ENCODE data around the gene DGAT2L6.

DNA sequence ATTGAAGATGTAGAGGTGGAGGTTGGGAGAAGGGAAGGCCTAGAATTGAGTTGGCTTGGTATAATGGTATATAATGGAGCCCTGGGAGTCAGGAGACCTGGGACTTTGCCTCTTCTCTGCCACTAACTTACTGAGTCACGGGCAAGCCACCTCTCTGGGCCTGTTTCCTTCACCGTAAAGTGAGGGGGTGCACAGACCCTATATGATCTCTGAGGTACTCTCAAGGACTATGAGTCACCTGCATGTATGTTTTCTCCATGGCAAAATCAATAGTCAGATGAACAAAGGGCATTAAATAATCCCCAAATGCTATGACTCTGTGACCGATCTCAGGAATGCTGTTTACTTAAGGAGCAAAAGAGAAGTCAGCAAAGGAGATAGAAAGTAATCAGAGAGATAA, 77.6 kb downstream of the DGAT2L6 start:
- TF ChIP-seq, protein P1, sequence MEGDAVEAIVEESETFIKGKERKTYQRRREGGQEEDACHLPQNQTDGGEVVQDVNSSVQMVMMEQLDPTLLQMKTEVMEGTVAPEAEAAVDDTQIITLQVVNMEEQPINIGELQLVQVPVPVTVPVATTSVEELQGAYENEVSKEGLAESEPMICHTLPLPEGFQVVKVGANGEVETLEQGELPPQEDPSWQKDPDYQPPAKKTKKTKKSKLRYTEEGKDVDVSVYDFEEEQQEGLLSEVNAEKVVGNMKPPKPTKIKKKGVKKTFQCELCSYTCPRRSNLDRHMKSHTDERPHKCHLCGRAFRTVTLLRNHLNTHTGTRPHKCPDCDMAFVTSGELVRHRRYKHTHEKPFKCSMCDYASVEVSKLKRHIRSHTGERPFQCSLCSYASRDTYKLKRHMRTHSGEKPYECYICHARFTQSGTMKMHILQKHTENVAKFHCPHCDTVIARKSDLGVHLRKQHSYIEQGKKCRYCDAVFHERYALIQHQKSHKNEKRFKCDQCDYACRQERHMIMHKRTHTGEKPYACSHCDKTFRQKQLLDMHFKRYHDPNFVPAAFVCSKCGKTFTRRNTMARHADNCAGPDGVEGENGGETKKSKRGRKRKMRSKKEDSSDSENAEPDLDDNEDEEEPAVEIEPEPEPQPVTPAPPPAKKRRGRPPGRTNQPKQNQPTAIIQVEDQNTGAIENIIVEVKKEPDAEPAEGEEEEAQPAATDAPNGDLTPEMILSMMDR (IDR thresholded peaks at IDR 0.05), result no peak
- no peak for TF ChIP-seq EZH2 (IDR thresholded peaks at IDR 0.05)
- no peak for TF ChIP-seq EZH2phosphoT487 (IDR thresholded peaks at IDR 0.05)
